Measurements from ENCODE around the gene CCKAR. TPM values are rescaled to one million over a fixed set of nuclear protein-coding genes. Genes with fewer than 3 reads are reported as not detected.
A peak's percentile ranks its signal among the peaks of the same experiment; 100 is the strongest.

Gene CCKAR, protein sequence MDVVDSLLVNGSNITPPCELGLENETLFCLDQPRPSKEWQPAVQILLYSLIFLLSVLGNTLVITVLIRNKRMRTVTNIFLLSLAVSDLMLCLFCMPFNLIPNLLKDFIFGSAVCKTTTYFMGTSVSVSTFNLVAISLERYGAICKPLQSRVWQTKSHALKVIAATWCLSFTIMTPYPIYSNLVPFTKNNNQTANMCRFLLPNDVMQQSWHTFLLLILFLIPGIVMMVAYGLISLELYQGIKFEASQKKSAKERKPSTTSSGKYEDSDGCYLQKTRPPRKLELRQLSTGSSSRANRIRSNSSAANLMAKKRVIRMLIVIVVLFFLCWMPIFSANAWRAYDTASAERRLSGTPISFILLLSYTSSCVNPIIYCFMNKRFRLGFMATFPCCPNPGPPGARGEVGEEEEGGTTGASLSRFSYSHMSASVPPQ
- total RNA-seq, result under 1 TPM in 2 of 4 donors, not detected in 2; 0.27 to 0.79 TPM

DNA sequence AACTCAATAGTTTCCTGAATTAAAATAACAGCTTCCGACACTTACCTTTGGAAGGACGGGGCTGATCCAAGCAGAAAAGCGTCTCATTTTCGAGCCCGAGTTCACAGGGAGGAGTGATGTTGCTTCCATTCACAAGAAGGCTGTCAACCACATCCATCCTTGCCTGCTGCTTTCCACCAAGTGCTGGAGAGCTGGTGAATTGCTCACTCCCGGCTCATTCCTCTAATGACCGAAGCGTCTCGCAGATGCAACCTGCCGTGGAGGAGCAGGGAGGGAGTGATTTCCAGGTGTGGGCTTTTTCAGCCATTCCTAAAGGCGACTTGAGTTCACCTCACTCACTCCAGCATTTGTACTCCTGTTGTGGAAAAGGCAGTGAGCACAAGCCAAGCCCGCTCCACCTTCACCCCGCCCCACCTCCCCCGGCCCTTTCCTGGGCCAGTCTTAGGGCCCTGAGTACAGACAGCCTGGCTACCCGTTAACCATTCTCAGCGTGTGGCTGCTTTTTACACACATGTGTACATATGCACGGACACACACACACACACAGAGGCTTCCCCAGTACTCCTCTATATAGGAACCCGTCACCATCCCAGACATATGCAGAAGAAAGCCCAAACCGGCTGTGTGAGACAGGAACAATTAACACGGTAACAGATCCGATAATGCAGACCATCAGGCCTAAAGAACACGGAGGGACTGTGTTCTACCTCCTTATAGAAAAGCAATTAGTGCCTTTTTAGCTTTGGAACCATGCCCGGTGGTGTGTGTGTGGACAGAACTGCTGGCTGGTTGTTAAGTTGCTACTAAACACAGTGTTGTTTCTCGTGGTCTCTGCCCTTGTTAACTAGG lies at the start of gene CCKAR:
CCKAR (minus strand) TSS at position 374 of the 849 bp plus-strand sequence; CDS start at position 157, 217 bp downstream.
- 54 to 66% methylated on average over 14 to 24 of the region's 24 CpGs for WGBS, 2 donors (ENCODE audit: low coverage in 1 of 2)
- Histone ChIP-seq H3K27me3 (no peaks in the 10 kb centered on the region), H3K36me3 (no peaks in the 10 kb centered on the region), H3K27ac (no peak within 1 kb of the TSS), H3K4me3 (no peak within 1 kb of the TSS), H3K4me1 (no peaks in the 10 kb centered on the region), H3K9me3 (no peaks in the 10 kb centered on the region)
- in situ Hi-C loops (cut with MboI; ENCODE audit: low pct_ligation_motif_present in 1 of 4, low pct_unique_long_range_greater_than_20kb in 1 of 4, low sequenced_read_pairs in 3 of 4) (no loop called here), intact Hi-C loops (cut with DNase I; ENCODE audit: low total_unique reads) (no loop called here)
- TF ChIP-seq POLR2A (IDR thresholded peaks at IDR 0.05) (no peak), EP300 (IDR thresholded peaks at IDR 0.05; ENCODE audit: low read depth) (no peak), POLR2AphosphoS5 (IDR thresholded peaks at IDR 0.05) (no peak)
- TF ChIP-seq, protein P1, sequence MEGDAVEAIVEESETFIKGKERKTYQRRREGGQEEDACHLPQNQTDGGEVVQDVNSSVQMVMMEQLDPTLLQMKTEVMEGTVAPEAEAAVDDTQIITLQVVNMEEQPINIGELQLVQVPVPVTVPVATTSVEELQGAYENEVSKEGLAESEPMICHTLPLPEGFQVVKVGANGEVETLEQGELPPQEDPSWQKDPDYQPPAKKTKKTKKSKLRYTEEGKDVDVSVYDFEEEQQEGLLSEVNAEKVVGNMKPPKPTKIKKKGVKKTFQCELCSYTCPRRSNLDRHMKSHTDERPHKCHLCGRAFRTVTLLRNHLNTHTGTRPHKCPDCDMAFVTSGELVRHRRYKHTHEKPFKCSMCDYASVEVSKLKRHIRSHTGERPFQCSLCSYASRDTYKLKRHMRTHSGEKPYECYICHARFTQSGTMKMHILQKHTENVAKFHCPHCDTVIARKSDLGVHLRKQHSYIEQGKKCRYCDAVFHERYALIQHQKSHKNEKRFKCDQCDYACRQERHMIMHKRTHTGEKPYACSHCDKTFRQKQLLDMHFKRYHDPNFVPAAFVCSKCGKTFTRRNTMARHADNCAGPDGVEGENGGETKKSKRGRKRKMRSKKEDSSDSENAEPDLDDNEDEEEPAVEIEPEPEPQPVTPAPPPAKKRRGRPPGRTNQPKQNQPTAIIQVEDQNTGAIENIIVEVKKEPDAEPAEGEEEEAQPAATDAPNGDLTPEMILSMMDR (IDR thresholded peaks at IDR 0.05), result no peak
- no peak for DNase-seq

DNA sequence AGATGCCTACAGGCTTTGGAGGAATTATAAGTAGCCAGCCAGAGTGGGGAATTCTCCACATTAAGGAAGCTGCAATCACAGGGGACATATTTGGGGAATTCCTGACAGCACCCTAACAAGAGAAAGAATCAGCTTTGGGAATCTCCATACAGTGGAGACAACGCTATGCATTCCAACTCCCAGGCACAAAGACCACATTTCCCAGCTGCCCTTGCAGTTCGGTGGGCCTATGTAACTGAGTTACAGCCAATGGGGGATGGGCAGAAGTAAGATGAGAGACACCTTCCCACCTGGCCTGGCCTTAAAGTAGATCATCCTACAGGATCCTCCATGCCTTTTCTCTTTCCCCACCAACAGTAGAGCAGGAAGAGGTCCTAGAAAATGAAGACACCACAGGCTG lies 43.4 kb upstream of the CCKAR start:
- WGBS, 2 donors (ENCODE audit: low coverage in 1 of 2), result 86% methylated on average over 2 of the region's 2 CpGs; no CpG with 5 or more reads in 1 of the 2 donors
- TF ChIP-seq, protein P1 (IDR thresholded peaks at IDR 0.05), result no peak
- TF ChIP-seq POLR2A (IDR thresholded peaks at IDR 0.05) (no peak), EP300 (IDR thresholded peaks at IDR 0.05; ENCODE audit: low read depth) (no peak), POLR2AphosphoS5 (IDR thresholded peaks at IDR 0.05) (no peak)

DNA sequence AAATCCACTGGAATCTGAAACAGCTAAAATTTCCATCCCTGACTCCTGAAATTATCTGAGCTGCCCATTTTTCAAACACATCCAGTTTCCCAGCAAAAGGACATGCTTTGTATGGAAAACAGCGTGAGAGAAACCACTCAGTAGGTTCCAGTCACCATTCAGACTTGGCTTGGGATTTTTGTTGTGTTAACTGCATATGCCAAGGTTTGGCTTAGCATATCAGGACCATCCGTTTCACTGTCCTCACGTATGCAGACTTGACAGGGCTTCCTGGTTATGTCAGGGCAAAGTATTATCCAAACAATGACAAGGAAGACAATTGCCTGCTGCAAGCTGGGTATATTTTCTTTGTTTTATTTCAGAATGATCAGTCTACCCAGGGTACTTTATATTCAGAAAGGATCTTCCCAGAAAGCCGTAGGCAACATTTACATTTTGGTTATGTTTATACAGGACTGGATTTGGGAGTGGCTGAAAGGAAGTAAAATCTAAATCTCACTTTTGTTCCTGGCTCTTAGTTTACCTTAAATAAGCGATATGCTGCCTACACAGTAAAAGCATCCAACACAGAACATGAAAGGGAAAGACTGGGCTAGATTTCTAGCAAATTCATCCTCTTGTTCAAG lies 41.3 kb upstream of the CCKAR start:
- H3K27ac ChIP-seq, result no peak overlapping the region
- no peaks in the 10 kb centered on the region for H3K4me1 ChIP-seq
- no peaks in the 10 kb centered on the region for H3K27me3 ChIP-seq
- H3K36me3 ChIP-seq, result no peaks in the 10 kb centered on the region
- no peak for TF ChIP-seq EP300 (IDR thresholded peaks at IDR 0.05; ENCODE audit: low read depth)
- no peaks in the 10 kb centered on the region for H3K9me3 ChIP-seq
- 29 to 35% methylated on average over 3 to 5 of the region's 5 CpGs for WGBS, 2 donors (ENCODE audit: low coverage in 1 of 2)
- in situ Hi-C loops (cut with MboI; ENCODE audit: low pct_ligation_motif_present in 1 of 4, low pct_unique_long_range_greater_than_20kb in 1 of 4, low sequenced_read_pairs in 3 of 4), result no loop called here
- intact Hi-C loops (cut with DNase I; ENCODE audit: low total_unique reads), result no loop called here
- no peak overlapping the region for H3K4me3 ChIP-seq
- no peak for DNase-seq

More for the DNA sequence above, 43.4 kb upstream of the CCKAR start:
- intact Hi-C loops (cut with DNase I; ENCODE audit: low total_unique reads), result no loop called here
- DNase-seq, result no peak
- no peak overlapping the region for H3K4me3 ChIP-seq
- no peaks in the 10 kb centered on the region for H3K36me3 ChIP-seq
- no peaks in the 10 kb centered on the region for H3K9me3 ChIP-seq
- H3K4me1 ChIP-seq, result no peaks in the 10 kb centered on the region
- H3K27me3 ChIP-seq, result no peaks in the 10 kb centered on the region
- in situ Hi-C loops (cut with MboI; ENCODE audit: low pct_ligation_motif_present in 1 of 4, low pct_unique_long_range_greater_than_20kb in 1 of 4, low sequenced_read_pairs in 3 of 4), result no loop called here
- H3K27ac ChIP-seq, result no peak overlapping the region

DNA sequence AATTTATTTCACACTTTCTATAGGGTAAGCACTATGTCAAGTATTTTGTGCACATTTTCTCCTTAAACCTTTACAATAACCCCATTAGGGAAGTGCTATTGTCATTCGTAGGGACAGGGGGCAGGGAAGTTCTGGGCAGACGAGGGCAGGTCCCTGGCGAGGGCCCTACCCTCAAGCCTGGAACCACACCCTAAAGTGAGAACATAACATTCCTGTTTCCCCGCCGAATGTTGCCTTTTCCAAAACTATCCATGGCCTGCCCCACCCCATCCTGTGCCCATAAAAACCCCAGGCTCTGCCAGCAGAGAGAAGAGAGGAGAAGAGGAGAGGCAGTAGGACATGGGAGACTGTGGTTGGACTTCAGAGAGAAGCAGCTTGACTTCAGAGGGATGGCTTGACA lies 39.8 kb upstream of the CCKAR start:
- no peaks in the 10 kb centered on the region for H3K36me3 ChIP-seq
- H3K9me3 ChIP-seq, result no peaks in the 10 kb centered on the region
- TF ChIP-seq, protein P1 (IDR thresholded peaks at IDR 0.05), result no peak
- TF ChIP-seq EP300 (IDR thresholded peaks at IDR 0.05; ENCODE audit: low read depth), result no peak
- TF ChIP-seq POLR2AphosphoS5 (IDR thresholded peaks at IDR 0.05), result no peak
- TF ChIP-seq POLR2A (IDR thresholded peaks at IDR 0.05), result no peak
- intact Hi-C loops (cut with DNase I; ENCODE audit: low total_unique reads) (no loop called here), in situ Hi-C loops (cut with MboI; ENCODE audit: low pct_ligation_motif_present in 1 of 4, low pct_unique_long_range_greater_than_20kb in 1 of 4, low sequenced_read_pairs in 3 of 4) (no loop called here)
- H3K4me3 ChIP-seq, result no peak overlapping the region
- no peak for DNase-seq
- peak overlapping the region in 1 of 4 donors; percentile 34 for H3K27ac ChIP-seq
- WGBS, 2 donors (ENCODE audit: low coverage in 1 of 2), result 48 to 70% methylated on average over 2 to 5 of the region's 5 CpGs
- H3K4me1 ChIP-seq, result no peaks in the 10 kb centered on the region
- no peaks in the 10 kb centered on the region for H3K27me3 ChIP-seq

Data from transverse colon (tissue), 4 donors.